ENCODE results near the gene RNF112. TPM values are rescaled to one million over a fixed set of nuclear protein-coding genes. Genes with fewer than 3 reads are reported as not detected.

RNF112 gene
- total RNA-seq, 1 experiment from 2014 or later, result 0.81 TPM

- no peaks in the 10 kb centered on the region for H3K79me2 ChIP-seq (ENCODE audit: insufficient read depth, low read length)
- Mint-ChIP-seq H3K4me3 (no peak overlapping the region), H3K9me3 (no peaks in the 10 kb centered on the region), H3K27ac (no peak overlapping the region), H3K36me3 (ENCODE audit: insufficient read depth in 1 of 3, low read depth in 3 of 3) (no peaks in the 10 kb centered on the region; a peak in 1 of 7 replicates), H3K27me3 (ENCODE audit: low read depth) (peaks cover 5% of the 10 kb centered on the region), H3K4me1 (peaks cover 15 to 21% of the 10 kb centered on the region in 2 experiments)
- no peak for TF ChIP-seq CTCF (conservative IDR thresholded peaks at IDR 0.05)
- no peak overlapping the region for H4K8ac ChIP-seq (replicated peaks; ENCODE audit: insufficient read length, low read depth, low read length)
- H3T11ph ChIP-seq (ENCODE audit: low read length), result no peak overlapping the region
- H3K79me1 ChIP-seq (ENCODE audit: insufficient read depth, low read depth, low read length, poor library complexity, severe bottlenecking), result no peaks in the 10 kb centered on the region
- H4K20me1 ChIP-seq (ENCODE audit: control insufficient read depth, insufficient read depth, insufficient read length), result no peaks in the 10 kb centered on the region
- no peak overlapping the region for H3K18ac ChIP-seq (ENCODE audit: insufficient read length, low read depth, low read length)
- H3K56ac ChIP-seq (ENCODE audit: insufficient read length, low read depth, low read length), result no peak overlapping the region
- no peak for DNase-seq
- no peak overlapping the region for H4K5ac ChIP-seq (ENCODE audit: insufficient read length, low read depth, low read length)
- H3K9me3 ChIP-seq (ENCODE audit: control insufficient read depth, low read depth, low read length), result no peaks in the 10 kb centered on the region
- H2BK15ac ChIP-seq (ENCODE audit: low read depth, low read length), result no peak overlapping the region
- H3K27me3 ChIP-seq (ENCODE audit: insufficient read depth, low read length), result no peaks in the 10 kb centered on the region
- no peak overlapping the region for H2BK20ac ChIP-seq (ENCODE audit: low read depth, low read length, poor library complexity, severe bottlenecking)
- no peaks in the 10 kb centered on the region for H3K23me2 ChIP-seq (ENCODE audit: insufficient read length, low read depth, low read length, poor library complexity, severe bottlenecking)
- no peak overlapping the region for H4K91ac ChIP-seq (ENCODE audit: insufficient read length, low read depth, low read length)
- no peak overlapping the region for H3K4me2 ChIP-seq (ENCODE audit: insufficient read depth, insufficient read length, low read length)
- no peak overlapping the region for H2BK12ac ChIP-seq (ENCODE audit: insufficient read length, low read depth, low read length)
- WGBS (ENCODE audit: extremely low coverage, insufficient read length, low lambda C conversion rate), result no CpG with 5 or more reads among the region's 3 CpGs
- no peak overlapping the region for H2AFZ ChIP-seq (ENCODE audit: low read length)
- no peak overlapping the region for H3K9ac ChIP-seq (ENCODE audit: extremely low read depth, insufficient read length, low read length)
- H2BK120ac ChIP-seq (ENCODE audit: low read depth, low read length, poor library complexity, severe bottlenecking), result no peak overlapping the region
- H3K14ac ChIP-seq (ENCODE audit: insufficient read depth, low read length), result no peak overlapping the region
- no peak overlapping the region for H3K4ac ChIP-seq (ENCODE audit: low read depth, low read length)
- H3K4me1 ChIP-seq (ENCODE audit: insufficient read depth, low read length), result no peaks in the 10 kb centered on the region
- H3K23ac ChIP-seq (ENCODE audit: insufficient read length, low read depth, low read length), result no peak overlapping the region
- H3K27ac ChIP-seq (ENCODE audit: insufficient read length, low read depth, low read length), result no peak overlapping the region
- H2AK5ac ChIP-seq (ENCODE audit: insufficient read length, low read length), result no peak overlapping the region
- no peak overlapping the region for H2BK5ac ChIP-seq (ENCODE audit: insufficient read length, low read length)
Observed at GRCh38 chr17:19409066-19409465, 2.0 kb upstream of the RNF112 start.

Data from H9 (cell line).